Loucy (cell line): Measurements from ENCODE around the gene DUS3L.

Experiments used
- CTCF ChIP-seq: fragments of 200-600 bp; sonication (generic); conservative IDR thresholded peaks from 2 replicates; pipeline ENCODE4 v1.5.1; 2014; ENCODE audit warnings: mild to moderate bottlenecking, antibody characterized with exemption, low read length
- EZH2phosphoT487 ChIP-seq: fragments of 200-600 bp; IDR thresholded peaks from 2 replicates; pipeline ENCODE4 v1.6.1; 2018; ENCODE audit warnings: antibody characterized with exemption, mild to moderate bottlenecking, moderate library complexity, borderline replicate concordance

GRCh38 chr19:5809053-5809452 lies 18.1 kb upstream of the DUS3L start:
- no peak for TF ChIP-seq CTCF
- TF ChIP-seq EZH2phosphoT487 = no peak
